Nephron (organoid): ENCODE results near the gene RPUSD3.

Source experiments
- H3K27ac Mint-ChIP-seq, 3 experiments: 2 replicates each; pipeline ENCODE4 v1.8.0; 2020; ENCODE audit warnings: mixed read lengths in 3 of 3, mild to moderate bottlenecking in 2 of 3, moderate library complexity in 1 of 3
- H3K27me3 Mint-ChIP-seq: 2 replicates; pipeline ENCODE4 v1.8.0; 2021; ENCODE audit warnings: low read depth, mild to moderate bottlenecking, moderate library complexity, mixed read lengths
- H3K36me3 Mint-ChIP-seq: 2 replicates; pipeline ENCODE4 v1.8.0; 2020; ENCODE audit warnings: low read depth, mixed read lengths
- H3K4me1 Mint-ChIP-seq: 2 replicates; pipeline ENCODE4 v1.8.0; 2020; ENCODE audit warnings: mixed read lengths
- H3K4me3 Mint-ChIP-seq, 3 experiments: 2 replicates each; pipeline ENCODE4 v1.8.0; 2020; ENCODE audit warnings: mild to moderate bottlenecking in 3 of 3, mixed read lengths in 3 of 3, moderate library complexity in 2 of 3
- H3K9me3 Mint-ChIP-seq: 2 replicates; pipeline ENCODE4 v1.8.0; 2020; ENCODE audit warnings: mixed read lengths
- TF ChIP-seq, protein P1 (sequence below), 3 experiments: fragments of 200-600 bp; sonication (generic); IDR thresholded peaks; one replicate each; pipeline ENCODE4 v1.5.0; 2021; ENCODE audit warnings: antibody characterized with exemption in 3 of 3; ENCODE audit not compliant: unreplicated experiment in 3 of 3

RPUSD3 gene

DNA sequence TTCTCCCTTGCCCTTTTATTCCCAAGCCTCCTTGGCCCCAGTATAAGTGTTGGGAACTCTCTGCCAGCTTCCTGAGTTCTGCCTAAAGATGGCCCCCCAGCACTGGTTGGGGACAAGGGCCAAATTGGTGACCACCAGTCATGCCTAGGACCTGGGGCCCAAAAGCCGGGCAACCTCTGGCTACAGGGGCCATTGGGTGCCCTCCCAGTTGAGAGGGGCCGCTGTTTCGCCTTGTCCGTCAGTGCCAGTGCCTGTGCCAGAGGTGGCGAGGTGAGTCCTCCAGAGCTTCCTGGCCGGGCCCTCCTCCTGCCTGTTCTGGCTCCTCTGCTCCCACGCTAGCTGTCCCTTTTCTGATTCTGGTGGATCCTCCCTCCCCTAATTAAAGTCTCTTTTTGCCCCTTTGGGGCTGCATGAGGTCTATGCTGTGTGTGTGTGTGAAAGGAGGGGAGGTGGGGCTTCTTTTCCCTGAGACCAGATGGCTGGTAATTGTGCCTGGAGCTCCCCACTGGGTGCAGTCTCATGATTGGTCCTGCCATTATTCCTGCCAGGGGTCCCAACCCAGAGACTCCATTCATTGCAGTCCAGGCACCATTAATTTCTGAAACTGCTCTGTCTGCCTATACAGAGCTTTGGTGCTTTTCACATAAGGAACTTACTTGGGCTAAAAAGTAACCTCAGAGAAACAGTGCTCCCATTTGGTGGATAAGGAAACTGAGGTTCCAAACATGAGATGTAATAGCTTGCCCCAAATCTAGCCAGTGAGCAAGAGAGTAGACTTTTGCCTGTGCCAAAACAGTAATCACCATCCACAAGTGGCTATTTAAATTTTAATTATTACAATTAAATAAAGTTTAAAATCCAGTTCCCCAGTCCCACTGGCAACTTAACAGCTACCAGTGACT lies 36.9 kb downstream of the RPUSD3 start:
- H3K9me3 Mint-ChIP-seq, result no peaks in the 10 kb centered on the region
- H3K4me1 Mint-ChIP-seq, result peaks cover 21% of the 10 kb centered on the region
- no peak overlapping the region for H3K4me3 Mint-ChIP-seq
- TF ChIP-seq, protein P1, sequence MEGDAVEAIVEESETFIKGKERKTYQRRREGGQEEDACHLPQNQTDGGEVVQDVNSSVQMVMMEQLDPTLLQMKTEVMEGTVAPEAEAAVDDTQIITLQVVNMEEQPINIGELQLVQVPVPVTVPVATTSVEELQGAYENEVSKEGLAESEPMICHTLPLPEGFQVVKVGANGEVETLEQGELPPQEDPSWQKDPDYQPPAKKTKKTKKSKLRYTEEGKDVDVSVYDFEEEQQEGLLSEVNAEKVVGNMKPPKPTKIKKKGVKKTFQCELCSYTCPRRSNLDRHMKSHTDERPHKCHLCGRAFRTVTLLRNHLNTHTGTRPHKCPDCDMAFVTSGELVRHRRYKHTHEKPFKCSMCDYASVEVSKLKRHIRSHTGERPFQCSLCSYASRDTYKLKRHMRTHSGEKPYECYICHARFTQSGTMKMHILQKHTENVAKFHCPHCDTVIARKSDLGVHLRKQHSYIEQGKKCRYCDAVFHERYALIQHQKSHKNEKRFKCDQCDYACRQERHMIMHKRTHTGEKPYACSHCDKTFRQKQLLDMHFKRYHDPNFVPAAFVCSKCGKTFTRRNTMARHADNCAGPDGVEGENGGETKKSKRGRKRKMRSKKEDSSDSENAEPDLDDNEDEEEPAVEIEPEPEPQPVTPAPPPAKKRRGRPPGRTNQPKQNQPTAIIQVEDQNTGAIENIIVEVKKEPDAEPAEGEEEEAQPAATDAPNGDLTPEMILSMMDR (IDR thresholded peaks at IDR 0.05; ENCODE audit: unreplicated experiment in 3 of 3), result no peak
- H3K27ac Mint-ChIP-seq, result peak overlapping the region in 2 of 3 experiments; percentile 55 to 92
- H3K36me3 Mint-ChIP-seq, result peaks cover 30% of the 10 kb centered on the region
- H3K27me3 Mint-ChIP-seq, result no peaks in the 10 kb centered on the region

DNA sequence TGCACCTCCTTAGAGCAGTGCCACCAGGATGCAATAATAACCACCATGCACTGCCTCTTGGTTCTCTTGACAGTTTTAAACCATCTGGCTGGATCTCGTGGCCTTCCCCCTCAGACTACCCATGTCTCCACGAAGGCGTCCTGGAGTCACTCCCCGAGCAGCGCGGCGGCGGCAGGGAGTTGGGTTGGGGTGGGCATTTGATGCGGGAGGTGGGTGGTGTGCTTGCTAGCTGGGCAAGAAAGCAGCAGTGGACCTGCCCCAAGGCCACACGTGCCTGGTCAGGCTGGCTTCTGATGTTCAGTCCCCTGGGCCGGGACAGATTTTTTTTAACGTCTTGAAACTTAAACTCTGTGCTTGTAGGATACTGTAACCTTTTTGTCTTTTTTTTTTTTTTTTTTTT lies 37.7 kb downstream of the RPUSD3 start:
- Mint-ChIP-seq H3K27me3 (no peaks in the 10 kb centered on the region), H3K4me3 (no peak overlapping the region), H3K9me3 (no peaks in the 10 kb centered on the region), H3K36me3 (peaks cover 36% of the 10 kb centered on the region), H3K27ac (no peak overlapping the region), H3K4me1 (peaks cover 14% of the 10 kb centered on the region)
- TF ChIP-seq, protein P1 (IDR thresholded peaks at IDR 0.05; ENCODE audit: unreplicated experiment in 3 of 3), result no peak

DNA sequence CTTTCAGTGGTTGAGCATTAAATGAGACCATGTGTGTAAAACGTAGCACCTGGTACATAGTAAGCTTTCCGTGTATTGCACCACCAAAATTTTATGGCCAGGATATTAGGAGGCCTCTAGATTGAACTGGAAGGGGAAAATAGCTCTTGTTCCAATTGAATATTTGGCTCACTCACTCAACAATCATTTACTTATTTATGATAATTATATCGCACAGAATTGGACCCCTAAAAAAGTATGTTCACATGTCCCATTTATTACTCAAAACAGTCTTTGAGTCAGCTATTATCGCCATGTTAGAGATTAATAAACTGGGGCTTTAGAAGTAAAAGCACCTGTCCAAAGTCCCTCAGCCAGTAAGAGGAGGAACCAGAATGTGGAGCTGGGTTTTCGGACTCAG lies 38.8 kb downstream of the RPUSD3 start:
- H3K36me3 Mint-ChIP-seq, result peaks cover 45% of the 10 kb centered on the region
- H3K27ac Mint-ChIP-seq, result no peak overlapping the region
- no peak overlapping the region for H3K4me3 Mint-ChIP-seq
- TF ChIP-seq, protein P1 (IDR thresholded peaks at IDR 0.05; ENCODE audit: unreplicated experiment in 3 of 3), result no peak
- no peaks in the 10 kb centered on the region for H3K9me3 Mint-ChIP-seq
- no peaks in the 10 kb centered on the region for H3K27me3 Mint-ChIP-seq
- H3K4me1 Mint-ChIP-seq, result peaks cover 6% of the 10 kb centered on the region

- Mint-ChIP-seq H3K9me3 (no peaks in the 10 kb centered on the region), H3K27ac (no peak overlapping the region), H3K27me3 (no peaks in the 10 kb centered on the region), H3K36me3 (peaks cover 55% of the 10 kb centered on the region), H3K4me3 (no peak overlapping the region), H3K4me1 (no peaks in the 10 kb centered on the region)
- TF ChIP-seq, protein P1 (IDR thresholded peaks at IDR 0.05; ENCODE audit: unreplicated experiment in 3 of 3), result no peak
These were observed 40.3 kb downstream of the RPUSD3 start for GRCh38 chr3:9803494-9803893.

- no peak overlapping the region for H3K27ac Mint-ChIP-seq
- TF ChIP-seq, protein P1 (IDR thresholded peaks at IDR 0.05; ENCODE audit: unreplicated experiment in 3 of 3), result peak; percentile 8 to 24 (median 14)
- no peak overlapping the region for H3K4me3 Mint-ChIP-seq
- H3K4me1 Mint-ChIP-seq, result peaks cover under 1% of the 10 kb centered on the region
- H3K36me3 Mint-ChIP-seq, result peaks cover 68% of the 10 kb centered on the region
- H3K9me3 Mint-ChIP-seq, result no peaks in the 10 kb centered on the region
- H3K27me3 Mint-ChIP-seq, result no peaks in the 10 kb centered on the region
These were observed 43.3 kb downstream of the RPUSD3 start for GRCh38 chr3:9800529-9800928.
